HepG2 (cell line): ENCODE measurements around the gene DEFB131B. TPM values are rescaled to one million over a fixed set of nuclear protein-coding genes. Genes with fewer than 3 reads are reported as not detected.

ENCODE experiments used
- ASH2L ChIP-seq: fragments of 300-600, 200-600 bp; sonication (generic); IDR thresholded peaks from 2 replicates; pipeline ENCODE4 v1.7.0; 2017; ENCODE audit warnings: low read depth, mild to moderate bottlenecking, moderate library complexity, mixed read lengths, low read length; ENCODE audit not compliant: insufficient read length
- MTA3 ChIP-seq: sonication (generic); formaldehyde crosslinking; IDR thresholded peaks from 2 replicates; pipeline ENCODE4 v1.4.0; 2020; ENCODE audit warnings: missing genetic modification reagents
- NFYC ChIP-seq: IDR thresholded peaks from 2 replicates; pipeline ENCODE4 v1.6.1; 2016; ENCODE audit warnings: missing genetic modification reagents, missing compliant biosample characterization
- RNF2 ChIP-seq: fragments of 450-650 bp; conservative IDR thresholded peaks from 2 replicates; pipeline ENCODE4 v1.6.1; 2016; ENCODE audit warnings: low read depth
- SSRP1 ChIP-seq: IDR thresholded peaks from 2 replicates; pipeline ENCODE4 v1.6.1; 2016; ENCODE audit warnings: control low read depth
- TFDP2 ChIP-seq: sonication (generic); formaldehyde crosslinking; IDR thresholded peaks from 2 replicates; pipeline ENCODE4 v1.4.0; 2020; ENCODE audit warnings: missing genetic modification reagents
- TIGD3 ChIP-seq: sonication (generic); formaldehyde crosslinking; IDR thresholded peaks from 2 replicates; pipeline ENCODE4 v1.5.1; 2020; ENCODE audit warnings: mild to moderate bottlenecking, missing genetic modification reagents, borderline replicate concordance
- ZMYM3 ChIP-seq: sonication (generic); formaldehyde crosslinking; IDR thresholded peaks from 2 replicates; pipeline ENCODE4 v1.5.1; 2020; ENCODE audit warnings: mild to moderate bottlenecking, missing genetic modification reagents
- ZNF142 ChIP-seq: sonication (generic); formaldehyde crosslinking; IDR thresholded peaks from 2 replicates; pipeline ENCODE4 v1.4.0; 2020; ENCODE audit warnings: missing genetic modification reagents
- ZNF335 ChIP-seq: sonication (generic); formaldehyde crosslinking; IDR thresholded peaks from 2 replicates; pipeline ENCODE4 v1.4.0; 2020; ENCODE audit warnings: missing genetic modification reagents
- polyA plus RNA-seq, 8 experiments: library from polyadenylated mRNA; depleted of rRNA in 3 of 8; stranded (reverse) in 7 of 8; unstranded in 1 of 8; fragments of >200 nt; fragmentation: Illumina TruSeq in 4 of 8; extraction: Trizol in 4 of 8; gene quantifications; 2 replicates each; pipeline versions ENCODE4 v1.2.1 to v1.2.3, GENCODE V29; 2011 to 2016; ENCODE audit warnings: low read depth in 4 of 8, missing spikeins in 1 of 8, mixed read lengths in 1 of 8; ENCODE audit not compliant: insufficient read depth in 1 of 8
- total RNA-seq, 5 experiments: library from RNA; depleted of rRNA; stranded (reverse); fragments of >200 nt; fragmentation: Illumina TruSeq; extraction: Trizol; gene quantifications; 2 replicates each; pipeline ENCODE4 v1.2.3, GENCODE V29; 2016; ENCODE audit warnings: low read depth in 1 of 5
- TF ChIP-seq, protein P1 (sequence below): sonication (generic); formaldehyde crosslinking; IDR thresholded peaks from 2 replicates; pipeline ENCODE4 v1.4.0; 2020; ENCODE audit warnings: missing genetic modification reagents
- TF ChIP-seq, protein P2 (sequence below): sonication (generic); formaldehyde crosslinking; IDR thresholded peaks from 2 replicates; pipeline ENCODE4 v1.9.0; 2021; ENCODE audit warnings: missing genetic modification reagents, mild to moderate bottlenecking, borderline replicate concordance
- TF ChIP-seq, protein P3 (sequence below): sonication (generic); formaldehyde crosslinking; IDR thresholded peaks from 2 replicates; pipeline ENCODE4 v1.4.0; 2020; ENCODE audit warnings: mild to moderate bottlenecking, missing genetic modification reagents

DEFB131B gene
- total and polyA plus RNA-seq, 2 of the 13 experiments (the other 11 are each of a cell fraction or from before 2014, with no cell fraction given) = not detected

DNA sequence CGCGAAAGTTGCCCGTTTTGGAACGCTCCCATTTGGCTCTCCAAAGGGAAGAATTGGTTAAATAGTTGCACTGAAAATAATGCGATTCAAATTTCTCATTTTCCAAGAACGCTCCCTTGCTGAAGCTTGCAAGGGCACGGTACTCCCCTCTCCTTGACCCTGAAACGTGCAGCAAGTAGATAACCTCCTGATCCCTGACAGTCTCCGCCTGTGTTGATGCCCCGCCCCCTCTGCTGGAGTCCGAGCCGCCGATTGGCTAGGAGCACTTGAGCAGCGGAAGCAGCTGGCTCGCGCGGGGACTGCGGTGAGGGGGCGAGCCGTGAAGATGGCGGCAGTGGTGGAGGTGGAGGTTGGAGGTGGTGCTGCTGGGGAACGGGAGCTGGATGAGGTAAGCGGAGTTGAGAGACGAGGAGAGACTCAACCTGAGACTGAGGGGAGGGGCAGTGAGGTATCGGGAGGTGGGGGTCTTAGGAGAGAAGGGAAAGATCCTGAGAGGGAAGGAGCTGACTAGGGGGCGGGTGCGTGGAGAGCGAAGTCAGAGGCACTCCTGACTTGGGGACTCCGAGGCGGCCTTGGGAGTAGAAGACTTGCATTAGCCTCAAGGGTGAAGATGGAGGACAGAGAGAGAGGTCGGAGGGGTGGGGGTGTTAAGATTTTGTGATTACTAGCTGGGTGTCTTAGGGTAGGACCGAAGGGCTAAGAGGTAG lies 50.6 kb downstream of the DEFB131B start, which contains the start of gene RNF121 (continued):
- TF ChIP-seq TIGD3 = no peak
- no peak for TF ChIP-seq ZMYM3 (CRISPR knock-in tag)
- TF ChIP-seq, protein P1, sequence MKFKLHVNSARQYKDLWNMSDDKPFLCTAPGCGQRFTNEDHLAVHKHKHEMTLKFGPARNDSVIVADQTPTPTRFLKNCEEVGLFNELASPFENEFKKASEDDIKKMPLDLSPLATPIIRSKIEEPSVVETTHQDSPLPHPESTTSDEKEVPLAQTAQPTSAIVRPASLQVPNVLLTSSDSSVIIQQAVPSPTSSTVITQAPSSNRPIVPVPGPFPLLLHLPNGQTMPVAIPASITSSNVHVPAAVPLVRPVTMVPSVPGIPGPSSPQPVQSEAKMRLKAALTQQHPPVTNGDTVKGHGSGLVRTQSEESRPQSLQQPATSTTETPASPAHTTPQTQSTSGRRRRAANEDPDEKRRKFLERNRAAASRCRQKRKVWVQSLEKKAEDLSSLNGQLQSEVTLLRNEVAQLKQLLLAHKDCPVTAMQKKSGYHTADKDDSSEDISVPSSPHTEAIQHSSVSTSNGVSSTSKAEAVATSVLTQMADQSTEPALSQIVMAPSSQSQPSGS (CRISPR knock-in tag) = 0 out of 2 replicates have a peak, but pooled peaks have one; percentile 22
- TF ChIP-seq MTA3 (CRISPR knock-in tag) = no peak
- TF ChIP-seq ZNF335 = no peak
- no peak for TF ChIP-seq RNF2
- TF ChIP-seq ZNF142 (CRISPR knock-in tag) = no peak
- peak; percentile 99 for TF ChIP-seq ASH2L
- TF ChIP-seq TFDP2 (CRISPR knock-in tag) = no peak
- TF ChIP-seq, protein P2, sequence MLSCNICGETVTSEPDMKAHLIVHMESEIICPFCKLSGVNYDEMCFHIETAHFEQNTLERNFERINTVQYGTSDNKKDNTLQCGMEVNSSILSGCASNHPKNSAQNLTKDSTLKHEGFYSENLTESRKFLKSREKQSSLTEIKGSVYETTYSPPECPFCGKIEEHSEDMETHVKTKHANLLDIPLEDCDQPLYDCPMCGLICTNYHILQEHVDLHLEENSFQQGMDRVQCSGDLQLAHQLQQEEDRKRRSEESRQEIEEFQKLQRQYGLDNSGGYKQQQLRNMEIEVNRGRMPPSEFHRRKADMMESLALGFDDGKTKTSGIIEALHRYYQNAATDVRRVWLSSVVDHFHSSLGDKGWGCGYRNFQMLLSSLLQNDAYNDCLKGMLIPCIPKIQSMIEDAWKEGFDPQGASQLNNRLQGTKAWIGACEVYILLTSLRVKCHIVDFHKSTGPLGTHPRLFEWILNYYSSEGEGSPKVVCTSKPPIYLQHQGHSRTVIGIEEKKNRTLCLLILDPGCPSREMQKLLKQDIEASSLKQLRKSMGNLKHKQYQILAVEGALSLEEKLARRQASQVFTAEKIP (CRISPR knock-in tag) = no peak
- TF ChIP-seq, protein P3, sequence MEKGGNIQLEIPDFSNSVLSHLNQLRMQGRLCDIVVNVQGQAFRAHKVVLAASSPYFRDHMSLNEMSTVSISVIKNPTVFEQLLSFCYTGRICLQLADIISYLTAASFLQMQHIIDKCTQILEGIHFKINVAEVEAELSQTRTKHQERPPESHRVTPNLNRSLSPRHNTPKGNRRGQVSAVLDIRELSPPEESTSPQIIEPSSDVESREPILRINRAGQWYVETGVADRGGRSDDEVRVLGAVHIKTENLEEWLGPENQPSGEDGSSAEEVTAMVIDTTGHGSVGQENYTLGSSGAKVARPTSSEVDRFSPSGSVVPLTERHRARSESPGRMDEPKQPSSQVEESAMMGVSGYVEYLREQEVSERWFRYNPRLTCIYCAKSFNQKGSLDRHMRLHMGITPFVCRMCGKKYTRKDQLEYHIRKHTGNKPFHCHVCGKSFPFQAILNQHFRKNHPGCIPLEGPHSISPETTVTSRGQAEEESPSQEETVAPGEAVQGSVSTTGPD = no peak
- TF ChIP-seq SSRP1 = no peak
- TF ChIP-seq NFYC (CRISPR knock-in tag) = peak; percentile 89
